ENCODE data around the gene EXOG.
"Not testable (repeated sequence)": the region's sequence is repeated elsewhere in the genome, so short reads cannot be mapped to it uniquely, and the experiment has no call there.

Gene EXOG

GRCh38 chr3:38555149-38555840 lies 59.2 kb downstream of the EXOG start:
- in situ Hi-C loops (cut with MboI; ENCODE audit: low pct_unique_long_range_greater_than_20kb, low sequenced_read_pairs), result no loop called here
- DNase-seq, result no peak

DNA sequence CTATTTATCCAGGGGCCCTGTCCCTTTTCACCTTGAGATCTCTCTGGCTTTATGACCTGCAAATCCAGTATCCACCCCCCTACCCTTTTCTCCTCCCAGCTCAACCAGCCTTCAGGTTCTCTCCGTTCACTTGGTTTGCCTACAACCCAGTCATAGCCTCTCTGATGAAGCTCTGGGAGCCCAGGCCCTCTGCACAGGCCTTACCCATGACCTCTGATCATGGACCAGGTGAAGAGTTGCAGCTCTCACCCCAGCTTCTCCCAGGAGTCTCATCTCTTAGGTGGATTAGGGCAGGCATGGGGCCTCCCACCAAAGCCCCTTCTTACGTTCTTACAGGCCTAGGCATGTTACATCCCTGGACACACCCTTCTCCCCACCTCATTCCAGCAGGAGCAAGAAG lies 59.8 kb downstream of the EXOG start:
- DNase-seq, result no peak
- in situ Hi-C loops (cut with MboI; ENCODE audit: low pct_unique_long_range_greater_than_20kb, low sequenced_read_pairs), result no loop called here

- in situ Hi-C loops (cut with MboI; ENCODE audit: low pct_unique_long_range_greater_than_20kb, low sequenced_read_pairs), result no loop called here
- no peak for DNase-seq
Measured at GRCh38 chr3:38556640-38557358, 60.7 kb downstream of the EXOG start.

DNA sequence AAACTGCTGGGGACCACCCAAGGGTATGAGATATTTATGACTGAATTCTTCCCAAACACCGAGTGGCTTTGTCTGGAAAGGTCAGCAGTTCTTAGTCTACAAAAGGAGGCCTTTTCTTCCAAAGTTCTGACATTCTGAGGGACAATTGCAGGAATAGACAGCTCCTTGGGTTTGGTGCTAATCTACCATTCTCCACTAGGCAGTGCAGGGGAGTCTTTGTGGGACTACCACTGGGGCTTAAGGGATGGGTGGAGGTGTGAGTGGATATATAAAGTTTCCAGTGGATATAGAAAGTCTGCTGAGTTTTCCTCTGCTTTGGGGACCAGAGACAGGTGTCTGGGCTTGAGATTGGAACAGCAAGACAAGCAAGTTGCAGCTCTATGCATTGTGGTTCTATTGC lies 62.7 kb downstream of the EXOG start:
- in situ Hi-C loops (cut with MboI; ENCODE audit: low pct_unique_long_range_greater_than_20kb, low sequenced_read_pairs), result no loop called here
- no peak for DNase-seq

DNA sequence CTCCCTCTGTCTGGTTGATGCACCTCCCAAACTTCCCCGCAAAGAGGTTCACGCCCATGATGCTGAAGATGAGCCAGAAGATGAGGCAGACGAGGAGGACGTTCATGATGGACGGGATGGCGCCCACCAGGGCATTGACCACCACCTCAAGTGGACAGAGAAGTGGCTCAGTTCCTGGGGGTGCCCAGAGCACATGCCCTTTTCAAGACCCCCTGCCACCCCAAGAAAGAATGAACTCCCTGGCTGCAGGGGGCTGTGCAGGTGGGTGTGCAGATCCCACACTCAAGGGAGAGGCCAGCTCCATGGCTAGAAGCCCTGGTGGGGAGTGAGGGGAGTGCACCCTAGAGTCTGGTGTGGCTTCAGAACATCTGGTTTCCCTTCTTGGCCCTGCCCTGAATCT lies 64.1 kb downstream of the EXOG start:
- in situ Hi-C loops (cut with MboI; ENCODE audit: low pct_unique_long_range_greater_than_20kb, low sequenced_read_pairs), result no loop called here
- DNase-seq, result no peak

DNA sequence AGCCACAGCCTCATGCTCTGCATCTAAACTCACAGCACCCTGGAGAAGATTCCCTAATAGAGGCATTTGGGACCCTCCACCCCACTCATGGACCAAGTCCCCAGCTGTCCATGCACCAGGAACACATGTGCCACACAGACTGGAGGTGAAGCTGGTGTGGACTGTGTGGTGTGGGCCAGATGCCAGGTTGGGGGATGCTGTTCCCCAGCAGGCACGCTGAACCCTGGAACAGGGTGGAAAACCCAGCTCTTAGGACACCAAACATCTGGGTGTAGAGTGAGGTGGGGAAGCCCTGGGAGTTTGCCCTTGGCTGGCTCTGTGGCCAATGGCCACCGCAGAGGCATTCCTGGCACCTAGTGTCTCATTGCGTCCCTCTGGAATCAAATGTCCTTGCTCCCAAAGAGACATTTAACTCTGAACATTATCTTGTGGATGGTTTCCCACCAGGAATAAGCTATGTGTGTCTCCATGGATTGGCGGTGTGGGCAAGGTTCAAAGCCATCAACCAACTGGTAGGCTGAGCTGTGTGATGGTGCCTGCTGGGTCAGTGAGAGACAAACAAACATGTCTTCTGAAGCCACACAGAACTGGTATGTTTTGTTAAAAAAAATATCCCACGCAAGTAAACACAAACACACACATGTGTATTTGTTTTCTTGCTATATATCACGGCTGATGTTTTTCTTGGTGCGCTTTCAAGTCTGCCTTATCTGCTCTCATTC lies 65.0 kb downstream of the EXOG start:
- in situ Hi-C loops (cut with MboI; ENCODE audit: low pct_unique_long_range_greater_than_20kb, low sequenced_read_pairs), result no loop called here
- no peak for DNase-seq

DNA sequence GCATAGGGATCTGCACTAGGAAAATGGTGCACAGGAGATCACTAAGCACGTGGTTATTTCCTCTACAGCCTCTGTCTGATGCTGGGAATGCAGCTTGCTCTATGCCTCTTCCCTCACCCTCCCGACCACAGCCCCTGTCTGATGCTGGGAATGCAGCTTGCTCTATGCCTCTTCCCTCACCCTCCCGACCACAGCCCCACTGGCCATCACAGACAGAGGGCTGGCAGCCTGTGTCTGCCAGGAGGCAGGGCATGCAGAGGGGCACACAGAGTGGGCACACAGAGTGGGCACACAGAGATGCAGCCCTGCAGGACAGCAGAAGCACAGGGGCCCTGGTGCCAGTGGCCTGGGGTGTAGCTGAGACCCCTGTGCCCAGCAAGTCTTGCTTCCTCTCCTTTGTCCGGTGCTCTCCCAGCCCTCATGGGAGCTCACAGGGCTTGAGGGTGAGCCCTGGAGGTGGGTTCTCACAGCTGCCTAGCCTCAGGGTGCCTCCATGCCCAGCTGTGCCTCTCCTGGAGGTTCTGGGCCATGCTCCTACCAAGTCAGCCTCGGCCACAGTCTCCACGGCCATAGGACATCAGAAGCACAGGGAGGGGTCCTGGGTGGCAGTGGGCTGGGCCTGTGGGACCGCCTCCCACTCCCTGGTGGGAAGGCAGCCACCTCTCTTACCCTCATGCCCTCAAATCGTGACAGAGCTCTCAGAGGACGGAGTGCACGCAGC lies 65.8 kb downstream of the EXOG start:
- in situ Hi-C loops (cut with MboI; ENCODE audit: low pct_unique_long_range_greater_than_20kb, low sequenced_read_pairs), result no loop called here
- no peak for DNase-seq

GRCh38 chr3:38562467-38562925 lies 66.4 kb downstream of the EXOG start:
- DNase-seq, result no peak
- in situ Hi-C loops (cut with MboI; ENCODE audit: low pct_unique_long_range_greater_than_20kb, low sequenced_read_pairs), result no loop called here

DNA sequence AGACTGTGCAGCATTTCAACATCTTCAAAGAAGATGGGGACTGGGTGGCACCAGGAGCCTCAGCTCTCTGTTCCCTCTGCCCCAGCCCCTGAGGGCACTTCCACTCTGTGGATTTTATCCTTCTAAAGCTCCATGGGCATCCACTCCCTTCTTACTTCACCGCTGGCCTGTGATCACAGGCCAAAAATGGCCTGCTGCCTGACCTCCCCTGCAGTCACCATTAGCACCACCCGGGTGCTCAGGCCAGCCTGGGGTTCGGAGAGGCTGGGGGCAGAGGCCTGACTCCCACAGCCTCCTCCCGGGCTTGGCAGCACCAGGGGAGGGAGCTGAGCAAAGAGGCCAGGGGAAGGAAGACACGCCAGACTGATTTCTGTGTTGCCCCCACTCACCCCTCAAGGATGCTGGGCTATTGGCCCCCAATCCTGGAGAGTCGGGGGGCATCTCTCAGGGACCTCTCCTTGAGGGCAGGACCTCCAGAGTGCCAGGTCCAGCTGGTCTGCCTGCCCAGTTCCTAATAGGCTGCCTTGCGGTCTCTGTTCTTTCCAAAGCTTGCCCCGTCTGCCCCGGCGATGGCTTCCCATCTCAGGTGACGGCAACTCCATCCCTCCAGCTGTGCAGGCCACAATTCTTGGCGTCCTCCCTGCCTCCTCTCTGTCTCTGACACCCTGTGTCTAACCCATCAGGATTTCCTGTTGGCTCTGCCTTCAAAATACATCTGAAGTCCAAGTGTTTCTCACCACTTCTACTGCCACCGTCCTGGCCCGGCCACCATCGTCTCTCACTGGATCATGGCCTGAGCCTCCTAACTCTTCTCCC lies 67.1 kb downstream of the EXOG start:
- DNase-seq, result no peak
- in situ Hi-C loops (cut with MboI; ENCODE audit: low pct_unique_long_range_greater_than_20kb, low sequenced_read_pairs), result no loop called here

DNA sequence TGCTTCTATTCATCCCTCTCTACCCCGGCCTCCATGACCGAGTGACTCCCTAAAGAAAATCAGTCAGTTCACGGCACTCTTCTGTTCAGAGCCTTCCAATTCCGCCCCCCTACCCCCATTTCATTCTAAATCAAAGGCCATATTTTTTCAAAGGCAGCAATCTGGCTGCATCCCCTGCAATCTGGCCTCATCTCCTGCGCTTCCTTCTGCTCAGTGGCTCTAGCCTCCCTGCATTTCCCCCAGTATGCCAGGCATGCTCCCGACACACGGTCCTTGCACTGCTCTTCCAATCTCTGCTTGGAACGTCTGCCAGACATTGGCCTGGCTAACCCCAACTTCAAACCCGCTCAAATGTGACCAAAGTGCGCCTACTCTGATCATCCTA lies 67.7 kb downstream of the EXOG start:
- in situ Hi-C loops (cut with MboI; ENCODE audit: low pct_unique_long_range_greater_than_20kb, low sequenced_read_pairs), result no loop called here
- no peak for DNase-seq

DNA sequence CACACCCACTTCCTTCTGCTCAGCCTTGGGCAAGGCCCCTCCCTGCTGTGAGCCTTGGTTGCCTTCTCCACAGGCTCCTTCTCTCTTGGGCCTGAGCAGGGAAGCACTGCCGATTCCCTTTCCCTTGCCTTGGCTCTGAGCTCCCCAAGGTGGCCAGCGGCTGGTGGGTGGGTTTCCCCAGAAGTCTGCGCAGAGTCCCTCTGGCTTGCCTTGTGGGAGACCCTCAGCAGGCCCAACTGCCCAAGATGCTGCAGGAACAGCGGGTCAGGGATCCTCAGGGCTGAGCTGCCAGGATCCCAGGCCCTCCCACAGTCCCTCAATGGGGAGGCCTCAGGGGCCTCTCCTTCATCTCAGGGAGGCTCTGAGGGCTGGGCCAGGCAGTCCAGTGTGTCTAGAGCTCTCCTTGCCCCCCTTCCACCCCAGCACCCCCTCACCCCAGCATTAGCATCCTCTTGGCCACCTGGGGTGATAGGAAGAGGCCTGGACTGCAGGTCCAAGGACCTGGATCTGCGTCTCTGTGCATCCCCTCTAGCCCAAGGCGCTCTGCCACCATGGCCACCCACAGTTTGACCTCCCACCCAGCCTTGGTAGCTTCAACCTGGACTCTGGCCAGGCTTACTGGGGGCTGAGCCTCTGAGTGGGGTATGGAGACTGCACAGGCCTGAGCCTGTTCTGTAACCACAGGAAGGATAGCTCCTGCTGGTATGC lies 68.6 kb downstream of the EXOG start:
- DNase-seq, result no peak
- in situ Hi-C loops (cut with MboI; ENCODE audit: low pct_unique_long_range_greater_than_20kb, low sequenced_read_pairs), result no loop called here

- no peak for DNase-seq
- in situ Hi-C loops (cut with MboI; ENCODE audit: low pct_unique_long_range_greater_than_20kb, low sequenced_read_pairs), result no loop called here
Measured at GRCh38 chr3:38565339-38566214, 69.4 kb downstream of the EXOG start.

- DNase-seq, result no peak
- in situ Hi-C loops (cut with MboI; ENCODE audit: low pct_unique_long_range_greater_than_20kb, low sequenced_read_pairs), result no loop called here
Measured at GRCh38 chr3:38566215-38566528, 70.0 kb downstream of the EXOG start.

DNA sequence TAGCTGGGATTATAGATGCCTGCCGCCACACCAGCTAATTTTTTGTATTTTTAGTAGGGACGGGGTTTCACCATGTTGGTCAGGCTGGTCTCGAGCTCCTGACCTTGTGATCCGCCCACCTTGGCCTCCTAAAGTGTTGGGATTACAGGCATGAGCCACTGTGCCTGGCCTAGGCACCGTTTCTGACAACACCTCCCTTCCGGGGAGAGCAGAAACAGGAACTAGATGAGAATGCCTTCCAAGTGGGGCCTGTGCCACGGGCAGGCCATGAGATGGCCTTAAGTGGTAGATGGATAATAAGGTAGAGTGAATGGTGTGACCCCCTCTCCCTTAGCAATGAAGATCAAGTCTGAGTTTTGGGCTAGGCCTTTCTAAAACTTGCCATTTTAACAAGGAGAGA lies 70.7 kb downstream of the EXOG start:
- in situ Hi-C loops (cut with MboI; ENCODE audit: low pct_unique_long_range_greater_than_20kb, low sequenced_read_pairs); DNase-seq: not testable (repeated sequence)

DNA sequence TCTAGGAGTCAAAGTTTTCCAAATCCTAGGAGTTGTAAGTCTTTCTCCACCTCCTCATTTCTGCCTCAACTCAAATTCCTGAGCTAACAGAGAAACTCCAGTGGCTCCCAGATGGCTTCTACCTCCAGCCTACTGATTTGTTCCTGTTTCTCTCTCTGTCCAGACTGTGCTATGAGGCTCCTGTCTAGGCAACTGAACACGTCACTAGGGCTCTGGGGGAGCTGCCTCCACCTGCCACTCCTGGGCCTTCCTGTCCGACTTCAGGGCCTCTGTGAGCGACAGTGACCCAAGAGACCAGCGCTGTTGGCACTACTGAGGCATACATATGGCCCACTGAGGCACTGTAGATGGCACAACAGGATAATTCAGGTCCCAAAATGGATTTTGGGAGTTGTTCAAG lies 71.4 kb downstream of the EXOG start:
- in situ Hi-C loops (cut with MboI; ENCODE audit: low pct_unique_long_range_greater_than_20kb, low sequenced_read_pairs), result no loop called here

GRCh38 chr3:38573111-38573510 lies 77.0 kb downstream of the EXOG start:
- no peak for DNase-seq

More for the DNA sequence above, 71.4 kb downstream of the EXOG start:
- no peak for DNase-seq

GRCh38 chr3:38573556-38573955 lies 77.4 kb downstream of the EXOG start:
- in situ Hi-C loops (cut with MboI; ENCODE audit: low pct_unique_long_range_greater_than_20kb, low sequenced_read_pairs), result no loop called here
- DNase-seq, result no peak

More at GRCh38 chr3:38573111-38573510, 77.0 kb downstream of the EXOG start:
- in situ Hi-C loops (cut with MboI; ENCODE audit: low pct_unique_long_range_greater_than_20kb, low sequenced_read_pairs), result no loop called here
